ENCODE measurements around the gene ALG8.

- no peak for TF ChIP-seq CTCF (IDR thresholded peaks at IDR 0.05)
- no peak for TF ChIP-seq POLR2A (IDR thresholded peaks at IDR 0.05)
Measured at GRCh38 chr11:78110830-78111229, 28.6 kb downstream of the ALG8 start.
